ENCODE data around the gene KCTD11. TPM values are rescaled to one million over a fixed set of nuclear protein-coding genes. Genes with fewer than 3 reads are reported as not detected.
"Not testable (repeated sequence)": the region's sequence is repeated elsewhere in the genome, so short reads cannot be mapped to it uniquely, and the experiment has no call there.

KCTD11 gene
- total and polyA plus RNA-seq, 2 experiments from 2014 or later = 14.0 to 15.9 TPM

- Histone ChIP-seq H3K27ac (no peak overlapping the region), H3K9me3 (ENCODE audit: low read depth) (no peaks in the 10 kb centered on the region), H3K4me1 (ENCODE audit: low read depth) (no peaks in the 10 kb centered on the region), H3K27me3 (no peaks in the 10 kb centered on the region), H3K36me3 (no peaks in the 10 kb centered on the region), H3K4me3 (no peak overlapping the region)
- TF ChIP-seq CTCF (IDR thresholded peaks at IDR 0.05; ENCODE audit: low read depth, low read length) = no peak
- DNase-seq (ENCODE audit: low read depth in 1 of 2, low spot score in 1 of 2) = no peak
Measured at GRCh38 chr17:7367918-7368598, 16.1 kb downstream of the KCTD11 start.

- not testable (repeated sequence) for H3K36me3 ChIP-seq; H3K4me3 ChIP-seq; H3K27ac ChIP-seq; H3K27me3 ChIP-seq; H3K4me1 ChIP-seq (ENCODE audit: low read depth); DNase-seq (ENCODE audit: low read depth in 1 of 2, low spot score in 1 of 2); H3K9me3 ChIP-seq (ENCODE audit: low read depth)
Measured at GRCh38 chr17:7368599-7368994, 16.6 kb downstream of the KCTD11 start.

- H3K9me3 ChIP-seq (ENCODE audit: low read depth) = no peaks in the 10 kb centered on the region
- H3K4me3 ChIP-seq = no peak overlapping the region
- no peak overlapping the region for H3K27ac ChIP-seq
- H3K27me3 ChIP-seq = no peaks in the 10 kb centered on the region
- no peak for DNase-seq (ENCODE audit: low read depth in 1 of 2, low spot score in 1 of 2)
- TF ChIP-seq CTCF (IDR thresholded peaks at IDR 0.05; ENCODE audit: low read depth, low read length) = no peak
- H3K36me3 ChIP-seq = no peaks in the 10 kb centered on the region
- no peaks in the 10 kb centered on the region for H3K4me1 ChIP-seq (ENCODE audit: low read depth)
Measured at GRCh38 chr17:7369825-7370224, 17.9 kb downstream of the KCTD11 start.

GRCh38 chr17:7370853-7371252, 18.9 kb downstream of the KCTD11 start:
- DNase-seq (ENCODE audit: low read depth in 1 of 2, low spot score in 1 of 2) = no peak
- Histone ChIP-seq H3K36me3 (no peaks in the 10 kb centered on the region), H3K4me3 (no peak overlapping the region), H3K27me3 (no peaks in the 10 kb centered on the region), H3K4me1 (ENCODE audit: low read depth) (no peaks in the 10 kb centered on the region), H3K9me3 (ENCODE audit: low read depth) (no peaks in the 10 kb centered on the region), H3K27ac (no peak overlapping the region)
- no peak for TF ChIP-seq CTCF (IDR thresholded peaks at IDR 0.05; ENCODE audit: low read depth, low read length)

- Histone ChIP-seq H3K4me1 (ENCODE audit: low read depth) (no peaks in the 10 kb centered on the region), H3K27me3 (no peaks in the 10 kb centered on the region), H3K4me3 (no peak overlapping the region), H3K27ac (no peak overlapping the region), H3K9me3 (ENCODE audit: low read depth) (no peaks in the 10 kb centered on the region), H3K36me3 (no peaks in the 10 kb centered on the region)
- no peak for TF ChIP-seq CTCF (IDR thresholded peaks at IDR 0.05; ENCODE audit: low read depth, low read length)
- no peak for DNase-seq (ENCODE audit: low read depth in 1 of 2, low spot score in 1 of 2)
Measured at GRCh38 chr17:7374353-7374752, 22.4 kb downstream of the KCTD11 start.

- no peaks in the 10 kb centered on the region for H3K9me3 ChIP-seq (ENCODE audit: low read depth)
- no peak for DNase-seq (ENCODE audit: low read depth in 1 of 2, low spot score in 1 of 2)
Measured at GRCh38 chr17:7379134-7379533, 27.2 kb downstream of the KCTD11 start.

More at GRCh38 chr17:7379134-7379533, 27.2 kb downstream of the KCTD11 start:
- H3K4me1 ChIP-seq (ENCODE audit: low read depth) = no peaks in the 10 kb centered on the region
- no peak for TF ChIP-seq CTCF (IDR thresholded peaks at IDR 0.05; ENCODE audit: low read depth, low read length)
- H3K27me3 ChIP-seq = peaks cover 41% of the 10 kb centered on the region
- H3K4me3 ChIP-seq = no peak overlapping the region
- no peak overlapping the region for H3K27ac ChIP-seq
- no peaks in the 10 kb centered on the region for H3K36me3 ChIP-seq

Measured in cardiac muscle cell (in vitro differentiated cells and primary cell).